NOMO-1 treated with dmso at 0.1 percent for 144 hours (cell line): ENCODE results near the gene OCEL1.
A peak's percentile ranks its signal among the peaks of the same experiment; 100 is the strongest.

Experiments
- DNase-seq: peaks from one replicate; lab custom pipeline; 2025; ENCODE audit not compliant: unreplicated experiment; lab: John Stamatoyannopoulos, UW

OCEL1 gene

DNA sequence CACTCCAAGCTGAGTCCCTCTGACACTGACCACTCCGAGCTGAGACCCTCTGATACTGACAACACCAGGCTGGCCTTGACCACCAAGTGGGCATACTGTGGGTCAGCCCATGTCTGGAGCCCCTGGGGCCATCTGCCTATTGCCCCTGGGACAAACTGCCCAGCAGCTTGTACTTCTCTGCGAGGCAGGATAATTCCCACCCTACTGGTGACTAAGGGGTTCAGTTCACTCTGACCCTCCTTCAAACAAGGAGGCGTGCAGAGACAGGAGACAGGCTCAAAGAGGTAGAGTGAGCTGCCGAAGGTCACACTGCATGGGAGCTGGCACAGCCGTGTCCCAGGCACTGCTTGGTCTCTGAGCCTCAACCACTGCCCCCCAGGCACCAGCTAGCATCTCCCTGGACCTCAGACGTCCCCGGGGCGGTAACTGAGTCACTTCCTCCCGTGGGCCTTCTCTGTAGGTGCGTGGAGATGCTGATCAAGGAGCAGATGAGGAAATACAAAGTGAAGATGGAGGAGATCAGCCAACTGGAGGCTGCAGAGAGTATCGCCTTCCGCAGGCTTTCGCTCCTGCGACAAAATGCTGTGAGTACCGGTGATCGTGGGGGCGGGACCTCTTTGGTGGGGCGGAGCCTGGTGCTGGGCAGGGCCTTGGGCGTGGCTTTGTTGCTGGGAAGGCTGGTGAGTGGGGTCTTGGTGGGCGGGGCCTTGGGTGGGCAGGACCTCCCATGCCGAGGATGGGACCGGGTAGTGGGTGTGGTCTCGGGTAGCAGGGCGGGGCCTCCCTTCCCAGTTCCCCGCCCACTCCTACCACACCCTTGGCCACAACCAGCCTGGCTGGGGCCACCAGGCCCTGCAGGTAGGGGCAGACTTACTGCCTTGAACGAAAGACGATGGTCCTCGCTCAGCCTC is 16.6 kb upstream of the OCEL1 start:
- DNase-seq, result no peak

DNA sequence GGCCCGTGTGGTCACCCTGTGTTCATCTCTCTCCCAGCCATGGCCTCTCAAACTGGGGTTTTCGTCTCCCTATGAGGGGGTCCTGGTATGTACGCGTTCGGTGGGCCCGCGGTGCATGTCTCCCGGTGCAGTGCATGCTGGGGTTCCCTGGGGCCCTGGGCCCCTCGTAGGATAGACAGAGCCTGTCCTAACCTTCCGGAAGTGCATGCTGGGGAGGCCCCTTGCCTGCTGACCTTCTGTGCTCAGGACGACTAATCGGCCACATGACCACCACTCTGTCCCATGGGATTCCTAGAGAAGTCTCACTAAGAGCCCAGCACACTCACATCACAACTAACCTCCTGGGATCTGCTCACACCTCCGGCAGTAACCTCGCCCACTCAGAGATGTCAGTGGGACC is 15.7 kb upstream of the OCEL1 start:
- DNase-seq, result no peak

DNA sequence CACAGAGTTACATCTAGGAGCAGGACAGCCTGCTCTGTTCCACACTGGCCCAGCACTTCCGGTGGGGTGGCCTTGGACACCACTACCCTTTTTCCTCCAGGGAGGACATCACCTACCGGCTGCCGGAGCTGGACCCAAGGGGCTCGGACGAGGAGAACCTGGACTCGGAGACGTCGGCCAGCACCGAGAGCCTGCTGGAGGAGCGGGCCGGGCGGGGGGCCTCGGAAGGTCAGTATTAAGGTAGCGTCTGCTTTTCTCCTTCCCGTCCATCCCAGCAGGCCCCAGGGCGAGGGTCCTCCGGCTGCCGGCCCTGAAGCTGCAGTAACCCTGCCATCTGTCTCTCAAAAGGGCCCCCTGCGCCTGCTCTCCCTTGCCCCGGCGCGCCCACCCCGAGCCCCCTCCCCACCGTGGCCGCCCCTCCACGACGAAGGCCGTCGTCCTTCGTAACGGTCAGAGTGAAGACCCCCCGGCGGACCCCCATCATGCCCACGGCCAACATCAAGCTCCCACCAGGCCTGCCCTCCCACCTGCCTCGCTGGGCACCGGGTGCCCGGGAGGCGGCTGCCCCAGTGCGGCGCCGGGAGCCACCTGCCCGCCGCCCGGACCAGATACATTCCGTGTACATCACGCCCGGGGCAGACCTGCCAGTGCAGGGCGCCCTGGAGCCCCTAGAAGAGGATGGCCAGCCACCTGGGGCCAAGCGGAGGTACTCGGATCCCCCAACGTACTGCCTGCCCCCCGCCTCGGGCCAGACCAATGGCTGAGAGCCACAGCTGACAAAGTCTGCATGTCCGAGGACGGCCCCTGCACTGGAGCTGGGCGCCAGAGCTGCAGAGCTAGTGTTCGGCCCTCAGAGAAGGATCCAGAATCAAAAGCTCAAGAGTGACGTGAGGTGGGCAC is 14.2 kb upstream of the OCEL1 start:
- DNase-seq, result no peak

DNA sequence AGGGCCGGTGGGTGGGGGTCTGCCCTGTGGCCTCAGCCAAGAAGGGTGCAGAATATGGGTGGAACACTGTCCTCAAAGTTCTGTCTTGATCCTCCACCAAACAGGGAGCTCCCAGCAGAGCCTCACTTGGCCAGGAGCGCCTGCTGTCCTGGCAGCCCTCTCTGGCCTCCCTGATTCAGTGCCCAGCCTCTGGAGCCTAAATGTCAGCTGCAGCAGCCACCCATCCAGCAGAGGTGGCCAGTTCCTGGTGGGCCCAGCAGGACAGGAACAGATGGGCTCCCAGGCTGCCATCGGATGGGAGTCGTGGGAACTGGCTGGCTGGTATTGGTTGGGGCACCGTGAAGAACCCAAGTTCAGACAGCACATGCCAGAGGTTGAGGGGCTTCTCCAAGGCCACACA is 12.7 kb upstream of the OCEL1 start:
- DNase-seq, result no peak

DNA sequence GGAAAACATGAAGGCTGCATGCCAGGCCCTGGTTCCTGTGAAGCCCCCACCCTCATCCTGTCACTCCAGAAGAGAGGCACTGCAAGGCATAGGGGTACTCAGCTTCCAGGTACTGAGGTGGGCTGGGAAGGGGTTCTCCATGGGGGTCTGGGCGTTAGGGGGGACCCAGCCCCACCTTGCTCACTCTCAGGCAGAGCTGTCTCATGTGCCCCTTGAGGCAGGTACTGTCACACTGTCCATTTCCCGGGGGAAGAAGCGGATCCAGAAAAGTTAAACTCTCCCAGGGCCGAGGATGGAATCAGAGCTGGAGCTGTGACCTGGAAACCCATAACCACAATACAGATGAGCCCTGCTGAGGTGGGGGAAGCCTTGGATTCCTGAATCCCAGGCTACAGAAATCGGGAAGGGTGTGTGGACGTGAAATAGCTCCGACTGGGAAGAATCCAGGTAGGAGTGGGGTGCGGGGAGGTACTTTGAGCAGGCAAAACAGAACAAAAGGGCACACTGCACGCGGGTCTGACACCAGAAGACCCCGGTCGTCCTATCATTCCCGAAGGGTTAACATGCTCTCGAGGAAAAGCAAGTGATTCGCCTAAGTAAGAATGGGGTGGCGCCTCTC is 11.4 kb upstream of the OCEL1 start:
- no peak for DNase-seq

DNA sequence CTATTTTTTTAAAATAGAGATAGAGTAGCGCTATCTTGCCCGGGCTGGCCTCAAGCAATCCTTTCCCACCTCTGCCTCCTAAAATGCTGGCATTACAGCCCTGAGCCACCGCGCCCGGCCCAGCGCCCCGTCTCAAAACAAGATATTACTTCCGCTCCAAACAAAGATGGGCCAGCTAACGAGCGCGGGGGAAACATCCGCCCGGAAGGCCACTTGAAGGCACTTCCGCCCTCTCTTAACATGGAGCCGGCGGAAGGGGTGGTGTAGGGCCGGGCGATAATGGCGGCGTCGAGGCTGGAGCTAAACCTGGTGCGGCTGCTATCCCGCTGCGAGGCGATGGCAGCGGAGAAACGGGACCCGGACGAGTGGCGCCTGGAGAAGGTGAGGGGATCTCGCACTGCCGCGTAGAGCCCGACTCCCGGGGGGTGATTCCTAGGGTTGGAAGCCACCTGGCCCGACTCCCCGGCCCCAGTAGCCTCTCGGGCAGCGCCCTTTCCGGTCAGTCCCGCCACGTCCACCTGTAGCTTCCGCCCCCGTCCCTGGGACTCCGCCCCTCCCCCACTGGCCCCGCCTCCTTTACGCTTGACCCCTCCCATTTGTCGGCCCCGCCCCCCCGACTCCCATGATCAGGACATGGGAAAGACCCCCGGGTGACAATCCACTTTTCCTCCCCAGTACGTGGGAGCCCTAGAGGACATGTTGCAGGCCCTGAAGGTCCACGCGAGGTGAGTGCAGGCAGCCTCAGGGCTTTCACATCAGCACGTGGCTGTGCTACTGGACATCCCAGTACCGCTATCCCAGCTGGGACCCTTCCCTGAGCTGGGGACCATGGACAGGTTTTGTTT is 10.7 kb upstream of the OCEL1 start, which contains the start of gene USE1:
TSS of gene USE1 (plus strand) at position 231 of the 845 bp plus-strand sequence. CDS start at position 280, 49 bp downstream.
- peak; percentile 94 for DNase-seq

DNA sequence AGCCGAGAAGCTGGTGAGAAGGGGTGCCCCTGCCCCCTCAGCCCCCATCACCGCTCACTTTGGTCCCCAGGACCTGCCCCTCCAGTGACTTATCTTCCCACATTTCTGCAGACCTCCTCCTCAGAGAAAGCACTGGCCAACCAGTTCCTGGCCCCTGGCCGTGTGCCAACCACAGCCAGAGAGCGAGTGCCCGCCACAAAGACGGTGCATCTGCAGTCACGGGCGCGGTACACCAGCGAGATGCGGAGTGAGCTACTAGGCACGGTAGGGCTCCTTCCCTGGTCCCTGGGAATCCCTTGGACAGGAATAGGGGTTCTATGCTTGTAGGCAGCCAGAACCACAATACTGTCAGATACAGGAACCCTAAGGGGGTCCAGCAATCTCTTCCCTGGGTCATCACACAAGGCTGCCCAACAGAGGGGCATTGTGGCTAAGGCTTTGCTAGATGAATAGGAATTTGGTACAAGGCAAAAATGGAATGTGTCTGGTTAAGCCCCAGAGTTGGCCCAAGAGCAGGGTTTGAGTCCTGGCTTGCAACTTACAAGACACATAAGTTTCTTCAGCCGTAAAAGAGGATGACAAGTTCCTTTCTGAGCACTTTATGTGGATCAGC is 9.9 kb upstream of the OCEL1 start:
- no peak for DNase-seq

DNA sequence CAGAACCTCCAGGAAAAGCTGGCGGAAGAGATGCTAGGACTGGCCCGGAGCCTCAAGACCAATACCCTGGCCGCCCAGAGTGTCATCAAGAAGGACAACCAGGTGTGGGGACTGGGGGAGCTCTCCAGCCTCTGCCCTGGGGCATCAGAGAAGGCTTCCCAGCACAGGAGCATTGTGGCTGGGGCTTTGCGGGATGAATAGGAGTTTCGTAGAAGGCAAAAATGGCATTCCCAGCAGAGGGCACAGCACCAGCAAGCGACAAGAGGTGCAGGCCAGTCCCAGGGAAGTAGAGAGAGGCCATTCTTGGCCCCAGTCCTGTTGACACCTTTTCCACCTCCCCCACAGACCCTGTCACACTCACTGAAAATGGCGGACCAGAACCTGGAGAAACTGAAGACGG is 6.7 kb upstream of the OCEL1 start:
- no peak for DNase-seq

DNA sequence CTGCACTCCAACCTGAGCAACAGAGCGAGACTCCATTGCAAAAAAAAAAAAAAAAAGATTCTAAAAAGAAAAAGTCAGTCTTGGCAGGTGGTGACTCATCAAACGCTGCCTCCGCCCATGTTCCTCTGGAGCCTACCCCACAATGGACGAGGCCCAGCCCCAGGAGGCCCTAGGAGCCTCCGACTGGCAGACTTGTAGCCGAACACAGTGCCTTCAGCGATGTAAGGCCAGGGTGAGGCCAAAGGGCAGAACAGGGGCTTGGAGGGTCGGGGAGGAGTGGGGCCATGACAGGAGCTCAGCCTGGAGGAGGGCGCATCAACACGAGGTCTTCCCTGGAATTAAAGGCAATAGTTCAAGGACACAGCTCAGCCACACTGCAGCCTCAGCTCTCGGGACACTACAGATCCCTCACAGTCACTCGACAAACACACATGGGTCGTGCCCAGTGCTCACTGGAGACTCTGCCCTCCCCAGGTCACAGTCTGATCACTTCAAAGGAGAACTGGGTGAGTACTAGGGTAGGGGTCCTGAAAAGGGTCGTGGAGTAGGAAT is 5.7 kb upstream of the OCEL1 start:
- DNase-seq, result peak; percentile 53

DNA sequence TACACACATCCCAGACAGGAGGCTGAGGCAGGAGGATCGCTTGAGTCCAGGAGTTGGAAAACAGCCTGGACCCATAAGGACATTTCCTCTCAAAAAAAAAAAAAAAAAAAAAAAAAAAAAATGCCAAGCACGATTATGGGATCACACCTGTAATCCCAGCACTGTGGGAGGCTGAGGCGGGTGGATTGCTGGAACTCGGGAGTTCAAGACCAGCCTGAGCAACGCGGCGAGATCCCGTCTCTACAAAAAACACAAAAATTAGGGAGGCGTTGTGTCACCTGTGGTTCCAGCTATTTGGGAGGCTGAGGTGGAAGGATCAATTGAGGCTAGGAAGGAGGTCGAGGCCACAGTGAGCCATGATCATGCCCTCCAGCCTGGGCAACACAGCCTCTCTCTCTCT is 973 bp upstream of the OCEL1 start:
- DNase-seq, result no peak

DNA sequence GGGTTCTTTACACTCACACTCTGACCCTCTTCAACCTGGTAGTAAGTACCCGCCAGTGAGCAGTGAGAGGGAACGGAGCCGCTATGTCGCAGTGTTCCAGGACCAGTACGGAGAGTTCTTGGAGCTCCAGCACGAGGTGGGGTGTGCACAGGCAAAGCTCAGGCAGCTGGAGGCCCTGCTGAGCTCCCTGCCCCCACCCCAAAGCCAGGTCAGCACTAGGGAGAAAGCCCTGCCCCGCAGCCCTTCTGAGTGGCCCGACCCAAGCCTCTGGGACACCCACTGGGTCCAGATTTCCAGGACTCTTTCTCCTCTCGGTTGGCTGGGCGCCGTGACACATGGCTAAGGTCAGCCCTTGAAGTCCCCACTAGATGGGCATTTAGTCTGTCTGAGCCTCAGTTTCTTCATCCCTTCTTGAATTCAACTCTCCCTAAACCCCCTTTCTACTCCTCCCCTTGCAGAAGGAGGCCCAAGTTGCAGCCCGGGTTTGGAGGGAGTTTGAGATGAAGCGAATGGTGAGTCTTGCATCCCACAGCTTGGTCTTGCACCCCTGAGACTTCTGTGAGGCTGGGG is 1.9 kb downstream of the OCEL1 start:
- DNase-seq, result no peak

DNA sequence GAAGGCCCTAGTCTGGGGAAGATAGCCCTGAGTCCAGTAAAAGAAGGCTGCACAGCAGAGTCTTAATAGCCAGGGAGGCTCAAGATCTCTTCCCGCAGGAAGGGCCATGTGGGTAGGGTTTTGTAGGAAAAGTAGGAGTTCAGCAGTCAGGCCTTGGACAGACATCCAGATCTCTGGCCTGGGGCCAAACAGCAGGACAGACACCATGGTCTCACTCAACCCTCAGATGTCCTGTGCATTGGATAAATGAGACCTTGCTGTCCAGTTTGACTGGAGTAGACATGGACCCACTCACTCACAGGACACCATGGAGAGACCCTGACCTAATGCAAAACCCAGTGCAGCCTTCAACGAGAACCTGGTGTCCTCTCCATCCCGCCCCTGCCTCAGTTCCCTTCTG is 3.9 kb downstream of the OCEL1 start:
- no peak for DNase-seq

DNA sequence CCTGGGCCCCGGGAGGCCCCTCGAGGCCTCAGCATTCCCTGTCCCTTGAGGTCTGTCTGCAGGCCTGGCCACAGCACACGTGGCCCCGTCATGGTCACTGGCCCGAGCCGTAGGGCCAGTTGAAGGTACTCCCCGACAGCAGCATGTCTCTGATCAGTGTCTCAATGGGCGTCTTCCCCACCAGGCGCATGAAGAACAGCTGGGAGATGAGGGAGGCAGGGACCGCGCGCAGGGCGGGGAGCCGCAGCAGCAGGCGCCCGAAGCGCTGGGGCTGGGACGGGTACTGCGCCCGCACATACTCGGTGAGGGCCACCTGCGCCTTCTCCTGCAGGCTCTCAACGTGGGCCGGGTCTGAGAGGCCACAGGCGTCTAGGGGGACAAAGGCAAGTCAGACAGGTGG is 6.2 kb downstream of the OCEL1 start:
- no peak for DNase-seq

DNA sequence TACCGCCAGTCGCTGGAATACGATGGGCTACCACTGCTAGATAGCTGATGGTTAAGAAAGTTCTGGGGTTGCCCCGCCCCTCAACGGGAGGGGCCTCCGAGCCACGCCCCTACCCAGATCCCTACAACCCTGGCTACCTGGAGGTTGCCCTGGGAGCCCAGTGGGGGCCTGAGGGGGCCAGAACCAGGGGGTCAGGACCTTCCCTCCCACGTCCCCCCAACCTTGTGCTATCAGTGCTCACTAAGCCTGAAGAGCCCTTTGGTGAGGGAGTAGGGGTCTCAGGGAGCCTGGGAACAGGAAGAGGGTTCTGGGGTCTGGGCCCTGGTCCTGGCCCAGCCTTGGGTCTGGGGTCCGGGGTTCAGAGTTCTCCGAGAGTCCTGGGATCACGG is 8.9 kb downstream of the OCEL1 start:
- DNase-seq, result no peak

DNA sequence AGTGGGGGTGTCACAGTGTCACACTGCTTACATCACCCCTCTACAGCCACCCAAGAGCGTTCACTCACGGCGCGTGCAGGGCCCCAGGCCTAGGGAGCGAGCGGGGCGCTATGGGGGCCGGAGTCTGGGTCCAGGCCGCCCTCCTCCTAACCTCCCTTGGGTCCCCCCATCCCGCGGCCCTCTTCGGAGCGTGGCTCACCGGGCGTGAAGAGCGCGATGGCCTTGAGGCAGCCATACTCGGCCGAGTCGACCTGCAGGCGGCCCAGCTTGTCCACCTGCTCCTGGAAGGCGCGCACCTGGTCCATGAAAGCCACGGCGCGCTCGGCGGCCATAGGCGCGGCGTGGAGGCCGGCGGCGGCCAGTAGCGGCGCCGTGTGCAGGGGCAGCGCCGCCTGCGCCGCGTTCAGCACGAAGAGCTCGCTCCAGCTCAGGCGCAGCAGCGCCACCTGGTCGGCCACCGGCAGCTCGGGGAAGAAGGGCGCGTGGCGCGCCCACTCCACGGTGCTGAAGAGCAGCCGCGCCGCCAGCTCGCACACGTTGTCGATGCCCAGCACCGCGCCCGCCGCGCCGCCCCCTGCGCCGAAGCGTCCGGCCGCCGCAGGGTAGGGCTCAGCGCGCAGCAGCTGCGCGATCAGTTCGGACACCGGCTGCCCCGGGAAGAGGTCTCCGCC is 9.4 kb downstream of the OCEL1 start:
- DNase-seq, result no peak

DNA sequence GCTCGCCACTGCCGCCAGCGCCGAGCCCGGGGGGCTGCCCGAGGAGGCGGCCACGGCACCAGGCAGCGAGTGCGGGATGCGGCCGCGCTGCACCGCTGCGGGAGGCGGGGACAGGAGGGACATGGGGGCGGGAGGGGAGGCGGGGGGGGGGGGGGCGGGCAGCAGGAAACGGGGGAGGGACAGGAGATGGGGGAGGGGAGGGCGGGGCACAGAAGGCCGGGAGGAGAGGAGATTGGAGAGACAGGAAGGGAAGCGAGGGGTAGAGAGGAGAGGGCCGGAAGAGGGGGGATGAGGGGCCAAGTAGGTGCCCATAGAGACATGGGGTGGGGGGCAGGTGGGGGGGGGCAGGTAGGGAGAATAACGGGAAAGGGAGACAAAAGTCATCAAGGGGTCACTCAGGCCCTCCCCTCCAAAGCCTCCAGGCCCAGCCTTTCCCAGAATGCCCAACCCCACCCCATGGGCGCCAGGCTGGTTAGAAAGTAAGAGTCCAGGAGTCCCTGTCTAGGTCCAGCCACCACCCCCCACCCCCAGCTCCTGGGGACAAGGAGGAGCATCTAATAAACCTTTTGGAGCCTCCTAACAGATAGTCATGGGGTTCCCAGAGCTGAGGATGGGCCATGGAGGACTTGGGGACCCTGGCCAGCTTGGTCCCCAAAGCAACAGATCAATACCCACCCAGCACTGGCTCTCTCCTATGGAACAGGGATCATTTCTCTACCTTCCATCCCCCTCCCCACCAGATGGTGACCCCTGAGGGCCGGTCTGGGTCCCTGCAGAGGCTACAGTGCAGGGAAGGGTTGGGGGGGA is 10.1 kb downstream of the OCEL1 start:
- no peak for DNase-seq

DNA sequence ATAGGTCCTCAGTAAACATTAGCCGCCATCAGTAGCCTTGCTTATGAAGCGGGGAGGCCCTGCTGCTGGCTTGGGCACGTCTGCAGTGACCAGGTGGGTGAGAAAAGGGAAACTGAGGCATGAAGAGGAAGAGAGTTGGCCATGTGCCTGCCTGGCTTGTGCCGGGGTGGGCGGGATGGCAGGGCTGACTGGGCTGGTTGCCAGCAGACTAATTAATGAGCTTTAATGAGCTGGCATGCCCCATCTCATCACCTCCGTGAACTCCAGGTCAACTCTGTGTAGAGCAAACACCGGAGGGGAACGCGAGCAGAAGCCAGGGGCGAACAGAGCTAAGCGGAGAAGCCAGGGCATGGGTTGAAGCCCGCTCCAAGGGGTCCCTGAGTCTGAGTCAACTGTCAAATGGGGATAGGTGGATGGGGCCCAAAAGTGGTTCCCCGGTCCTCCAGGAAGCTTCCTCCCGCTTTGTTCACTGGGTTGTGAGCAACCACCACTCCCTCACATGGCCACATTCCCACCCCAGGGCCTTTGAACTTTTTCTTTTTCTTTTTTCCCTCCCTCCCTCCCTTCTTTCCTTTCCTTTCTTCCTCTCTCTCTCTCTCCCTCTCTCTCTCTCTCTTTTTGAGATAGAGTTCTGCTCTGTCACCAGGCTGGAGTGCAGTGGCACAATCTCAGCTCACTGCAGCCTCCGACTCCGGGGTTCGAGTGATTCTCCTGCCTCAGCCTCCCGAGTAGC is 11.0 kb downstream of the OCEL1 start:
- DNase-seq, result no peak
